ENCODE results near the gene PALM3.

- TF ChIP-seq CTCF (conservative IDR thresholded peaks at IDR 0.05) (no peak), ZFX (IDR thresholded peaks at IDR 0.05) (no peak)
Measured at GRCh38 chr19:14103310-14103709, 41.4 kb upstream of the PALM3 start.

All from C4-2B (cell line).